ENCODE data around the gene SGTB.

DNA sequence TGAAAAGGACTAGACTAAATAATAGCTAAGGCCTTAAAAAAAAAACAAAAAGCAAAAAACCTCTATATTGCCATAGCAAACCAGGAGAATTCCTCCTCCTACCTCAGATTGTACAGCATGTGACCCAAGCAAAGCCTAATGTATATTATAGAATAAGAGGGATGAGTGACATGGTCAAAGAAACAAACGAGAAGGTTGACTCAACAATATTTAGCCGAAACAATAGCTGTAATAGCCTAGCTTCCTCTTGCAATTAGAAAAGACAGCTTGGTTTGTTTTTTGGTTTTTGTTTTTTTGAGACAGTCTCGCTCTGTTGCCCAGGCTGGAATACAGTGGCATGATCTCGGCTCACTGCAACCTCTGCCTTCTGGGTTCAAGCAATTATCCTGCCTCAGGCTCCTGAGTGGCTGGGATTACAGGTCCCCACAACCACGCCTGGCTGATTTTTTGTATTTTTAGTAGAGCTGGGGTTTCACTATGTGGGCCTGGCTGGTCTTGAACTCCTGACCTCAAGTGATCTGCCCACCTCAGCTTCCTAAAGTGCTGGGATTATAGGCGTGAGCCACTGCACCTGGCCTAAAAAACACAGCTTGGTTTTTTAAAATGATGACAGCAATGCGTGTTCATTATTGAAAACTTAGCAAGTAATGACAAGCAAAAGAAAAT, 5.7 kb upstream of the SGTB start:
- TF ChIP-seq, protein P1, sequence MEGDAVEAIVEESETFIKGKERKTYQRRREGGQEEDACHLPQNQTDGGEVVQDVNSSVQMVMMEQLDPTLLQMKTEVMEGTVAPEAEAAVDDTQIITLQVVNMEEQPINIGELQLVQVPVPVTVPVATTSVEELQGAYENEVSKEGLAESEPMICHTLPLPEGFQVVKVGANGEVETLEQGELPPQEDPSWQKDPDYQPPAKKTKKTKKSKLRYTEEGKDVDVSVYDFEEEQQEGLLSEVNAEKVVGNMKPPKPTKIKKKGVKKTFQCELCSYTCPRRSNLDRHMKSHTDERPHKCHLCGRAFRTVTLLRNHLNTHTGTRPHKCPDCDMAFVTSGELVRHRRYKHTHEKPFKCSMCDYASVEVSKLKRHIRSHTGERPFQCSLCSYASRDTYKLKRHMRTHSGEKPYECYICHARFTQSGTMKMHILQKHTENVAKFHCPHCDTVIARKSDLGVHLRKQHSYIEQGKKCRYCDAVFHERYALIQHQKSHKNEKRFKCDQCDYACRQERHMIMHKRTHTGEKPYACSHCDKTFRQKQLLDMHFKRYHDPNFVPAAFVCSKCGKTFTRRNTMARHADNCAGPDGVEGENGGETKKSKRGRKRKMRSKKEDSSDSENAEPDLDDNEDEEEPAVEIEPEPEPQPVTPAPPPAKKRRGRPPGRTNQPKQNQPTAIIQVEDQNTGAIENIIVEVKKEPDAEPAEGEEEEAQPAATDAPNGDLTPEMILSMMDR (IDR thresholded peaks at IDR 0.05) = no peak
- TF ChIP-seq EP300 (IDR thresholded peaks at IDR 0.05) (no peak), POLR2A (IDR thresholded peaks at IDR 0.05) (no peak)

Measured in suprapubic skin (tissue), 3 donors.